Endothelial cell (in vitro differentiated cells): ENCODE results near the gene GATB. TPM values are rescaled to one million over a fixed set of nuclear protein-coding genes. Genes with fewer than 3 reads are reported as not detected.

Experiments used
- DNase-seq: peaks from one replicate; pipeline ENCODE4 v3.0.0; 2021; ENCODE audit warnings: low spot score
- H3K27ac Mint-ChIP-seq: one replicate; pipeline ENCODE4 v1.8.0; 2021; ENCODE audit warnings: mixed read lengths, inconsistent platforms; ENCODE audit not compliant: unreplicated experiment
- H3K27me3 Mint-ChIP-seq: one replicate; pipeline ENCODE4 v1.8.0; 2021; ENCODE audit warnings: mild to moderate bottlenecking, moderate library complexity, mixed read lengths, inconsistent platforms; ENCODE audit not compliant: unreplicated experiment
- H3K36me3 Mint-ChIP-seq: one replicate; pipeline ENCODE4 v1.8.0; 2021; ENCODE audit warnings: mild to moderate bottlenecking, low read depth, mixed read lengths, inconsistent platforms; ENCODE audit not compliant: unreplicated experiment
- H3K4me1 Mint-ChIP-seq: one replicate; pipeline ENCODE4 v1.8.0; 2021; ENCODE audit warnings: mild to moderate bottlenecking, mixed read lengths, inconsistent platforms; ENCODE audit not compliant: unreplicated experiment
- H3K4me3 Mint-ChIP-seq: one replicate; pipeline ENCODE4 v1.8.0; 2021; ENCODE audit warnings: mild to moderate bottlenecking, mixed read lengths, inconsistent platforms; ENCODE audit not compliant: unreplicated experiment
- H3K9me3 Mint-ChIP-seq: one replicate; pipeline ENCODE4 v1.8.0; 2021; ENCODE audit warnings: mixed read lengths, inconsistent platforms; ENCODE audit not compliant: unreplicated experiment
- CTCF ChIP-seq: fragments of 200-600 bp; sonication (generic); IDR thresholded peaks from one replicate; pipeline ENCODE4 v1.5.0; 2021; ENCODE audit warnings: antibody characterized with exemption; ENCODE audit not compliant: unreplicated experiment
- total RNA-seq: library from RNA; stranded (reverse); fragmentation: NEBNext Ultra II Directional; extraction: Animal tissue kit (Norgen Biotek cat#: 25700); gene quantifications from one replicate; pipeline ENCODE4 v1.2.1, GENCODE V29; 2021; ENCODE audit not compliant: unreplicated experiment

The GATB gene
- total RNA-seq, 1 donor from 2014 or later, result 16.6 TPM

- peaks cover 4% of the 10 kb centered on the region for H3K27me3 Mint-ChIP-seq
- peaks cover 16% of the 10 kb centered on the region for H3K4me1 Mint-ChIP-seq
- H3K4me3 Mint-ChIP-seq, result no peak overlapping the region
- no peak for DNase-seq
- no peaks in the 10 kb centered on the region for H3K36me3 Mint-ChIP-seq
- no peak for TF ChIP-seq CTCF
- H3K9me3 Mint-ChIP-seq, result no peaks in the 10 kb centered on the region
- no peak overlapping the region for H3K27ac Mint-ChIP-seq
Measured at GRCh38 chr4:151672996-151673395, 87.8 kb downstream of the GATB start.

GRCh38 chr4:151671541-151672059 lies 89.2 kb downstream of the GATB start:
- no peak for DNase-seq
- no peak for TF ChIP-seq CTCF
- Mint-ChIP-seq H3K9me3 (no peaks in the 10 kb centered on the region), H3K4me1 (peaks cover 16% of the 10 kb centered on the region), H3K27ac (no peak overlapping the region), H3K4me3 (no peak overlapping the region), H3K27me3 (peaks cover 4% of the 10 kb centered on the region), H3K36me3 (no peaks in the 10 kb centered on the region)

GRCh38 chr4:151670843-151671242 lies 90.0 kb downstream of the GATB start:
- Mint-ChIP-seq H3K9me3 (no peaks in the 10 kb centered on the region), H3K27me3 (peaks cover 7% of the 10 kb centered on the region), H3K27ac (no peak overlapping the region), H3K4me1 (peaks cover 16% of the 10 kb centered on the region), H3K4me3 (no peak overlapping the region), H3K36me3 (no peaks in the 10 kb centered on the region)
- DNase-seq, result no peak
- TF ChIP-seq CTCF, result no peak

GRCh38 chr4:151669990-151670389 lies 90.8 kb downstream of the GATB start:
- Mint-ChIP-seq H3K36me3 (no peaks in the 10 kb centered on the region), H3K4me1 (peaks cover 21% of the 10 kb centered on the region), H3K27ac (no peak overlapping the region), H3K4me3 (no peak overlapping the region), H3K9me3 (no peaks in the 10 kb centered on the region), H3K27me3 (peaks cover 7% of the 10 kb centered on the region)
- no peak for TF ChIP-seq CTCF
- DNase-seq, result no peak

GRCh38 chr4:151668689-151669402 lies 92.0 kb downstream of the GATB start:
- DNase-seq, result no peak
- Mint-ChIP-seq H3K4me3 (no peak overlapping the region), H3K9me3 (no peaks in the 10 kb centered on the region), H3K27me3 (peaks cover 7% of the 10 kb centered on the region), H3K4me1 (peaks cover 11% of the 10 kb centered on the region), H3K36me3 (no peaks in the 10 kb centered on the region), H3K27ac (no peak overlapping the region)
- TF ChIP-seq CTCF, result no peak
